ENCODE results near the gene SEZ6.
A peak's percentile ranks its signal among the peaks of the same experiment; 100 is the strongest.

The SEZ6 gene

GRCh38 chr17:28973425-28973824 lies 32.4 kb downstream of the SEZ6 start:
- Histone ChIP-seq H3K9me3 (ENCODE audit: control insufficient read depth, insufficient read depth, low read length) (no peaks in the 10 kb centered on the region), H3K27me3 (ENCODE audit: control insufficient read depth, insufficient read depth, low read length) (no peaks in the 10 kb centered on the region), H3K4me3 (ENCODE audit: low read depth, low read length) (no peak overlapping the region), H3K36me3 (ENCODE audit: control insufficient read depth, insufficient read depth, low read length) (no peaks in the 10 kb centered on the region), H3K4me1 (ENCODE audit: control insufficient read depth, insufficient read depth, low read length) (peaks cover 12% of the 10 kb centered on the region), H3K27ac (ENCODE audit: low read depth, low read length) (no peak overlapping the region), H3K9ac (ENCODE audit: low read depth, low read length) (no peak overlapping the region)

- Histone ChIP-seq H3K27me3 (ENCODE audit: control insufficient read depth, insufficient read depth, low read length) (no peaks in the 10 kb centered on the region), H3K9ac (ENCODE audit: low read depth, low read length) (no peak overlapping the region), H3K4me3 (ENCODE audit: low read depth, low read length) (no peak overlapping the region), H3K36me3 (ENCODE audit: control insufficient read depth, insufficient read depth, low read length) (no peaks in the 10 kb centered on the region), H3K4me1 (ENCODE audit: control insufficient read depth, insufficient read depth, low read length) (peaks cover 22% of the 10 kb centered on the region), H3K9me3 (ENCODE audit: control insufficient read depth, insufficient read depth, low read length) (no peaks in the 10 kb centered on the region), H3K27ac (ENCODE audit: low read depth, low read length) (no peak overlapping the region)
Measured at GRCh38 chr17:28972437-28972836, 33.4 kb downstream of the SEZ6 start.

GRCh38 chr17:28970879-28971278 lies 35.0 kb downstream of the SEZ6 start:
- peaks cover 22% of the 10 kb centered on the region for H3K4me1 ChIP-seq (ENCODE audit: control insufficient read depth, insufficient read depth, low read length)
- no peaks in the 10 kb centered on the region for H3K9me3 ChIP-seq (ENCODE audit: control insufficient read depth, insufficient read depth, low read length)
- no peak overlapping the region for H3K4me3 ChIP-seq (ENCODE audit: low read depth, low read length)
- H3K27ac ChIP-seq (ENCODE audit: low read depth, low read length): no peak overlapping the region
- H3K9ac ChIP-seq (ENCODE audit: low read depth, low read length): no peak overlapping the region
- no peaks in the 10 kb centered on the region for H3K36me3 ChIP-seq (ENCODE audit: control insufficient read depth, insufficient read depth, low read length)
- no peaks in the 10 kb centered on the region for H3K27me3 ChIP-seq (ENCODE audit: control insufficient read depth, insufficient read depth, low read length)

GRCh38 chr17:28969706-28970393 lies 36.0 kb downstream of the SEZ6 start:
- no peaks in the 10 kb centered on the region for H3K36me3 ChIP-seq (ENCODE audit: control insufficient read depth, insufficient read depth, low read length)
- peaks cover 22% of the 10 kb centered on the region for H3K4me1 ChIP-seq (ENCODE audit: control insufficient read depth, insufficient read depth, low read length)
- H3K27me3 ChIP-seq (ENCODE audit: control insufficient read depth, insufficient read depth, low read length): no peaks in the 10 kb centered on the region
- no peaks in the 10 kb centered on the region for H3K9me3 ChIP-seq (ENCODE audit: control insufficient read depth, insufficient read depth, low read length)
- H3K9ac ChIP-seq (ENCODE audit: low read depth, low read length): no peak overlapping the region
- no peak overlapping the region for H3K4me3 ChIP-seq (ENCODE audit: low read depth, low read length)
- no peak overlapping the region for H3K27ac ChIP-seq (ENCODE audit: low read depth, low read length)

GRCh38 chr17:28968914-28969295 lies 36.9 kb downstream of the SEZ6 start:
- no peak overlapping the region for H3K4me3 ChIP-seq (ENCODE audit: low read depth, low read length)
- H3K36me3 ChIP-seq (ENCODE audit: control insufficient read depth, insufficient read depth, low read length): no peaks in the 10 kb centered on the region
- no peaks in the 10 kb centered on the region for H3K9me3 ChIP-seq (ENCODE audit: control insufficient read depth, insufficient read depth, low read length)
- H3K4me1 ChIP-seq (ENCODE audit: control insufficient read depth, insufficient read depth, low read length): peaks cover 22% of the 10 kb centered on the region
- peak overlapping the region; percentile 64 for H3K27ac ChIP-seq (ENCODE audit: low read depth, low read length)
- no peaks in the 10 kb centered on the region for H3K27me3 ChIP-seq (ENCODE audit: control insufficient read depth, insufficient read depth, low read length)
- no peak overlapping the region for H3K9ac ChIP-seq (ENCODE audit: low read depth, low read length)

GRCh38 chr17:28968231-28968913 lies 37.5 kb downstream of the SEZ6 start:
- peak overlapping the region; percentile 64 for H3K27ac ChIP-seq (ENCODE audit: low read depth, low read length)
- H3K36me3 ChIP-seq (ENCODE audit: control insufficient read depth, insufficient read depth, low read length): no peaks in the 10 kb centered on the region
- peaks cover 22% of the 10 kb centered on the region for H3K4me1 ChIP-seq (ENCODE audit: control insufficient read depth, insufficient read depth, low read length)
- H3K9me3 ChIP-seq (ENCODE audit: control insufficient read depth, insufficient read depth, low read length): no peaks in the 10 kb centered on the region
- no peaks in the 10 kb centered on the region for H3K27me3 ChIP-seq (ENCODE audit: control insufficient read depth, insufficient read depth, low read length)
- H3K9ac ChIP-seq (ENCODE audit: low read depth, low read length): no peak overlapping the region
- H3K4me3 ChIP-seq (ENCODE audit: low read depth, low read length): no peak overlapping the region

GRCh38 chr17:28967221-28968135 lies 38.4 kb downstream of the SEZ6 start:
- Histone ChIP-seq H3K4me3 (ENCODE audit: low read depth, low read length) (no peak overlapping the region), H3K9ac (ENCODE audit: low read depth, low read length) (no peak overlapping the region), H3K36me3 (ENCODE audit: control insufficient read depth, insufficient read depth, low read length) (no peaks in the 10 kb centered on the region), H3K4me1 (ENCODE audit: control insufficient read depth, insufficient read depth, low read length) (peaks cover 22% of the 10 kb centered on the region), H3K9me3 (ENCODE audit: control insufficient read depth, insufficient read depth, low read length) (no peaks in the 10 kb centered on the region), H3K27ac (ENCODE audit: low read depth, low read length) (peak overlapping the region; percentile 64), H3K27me3 (ENCODE audit: control insufficient read depth, insufficient read depth, low read length) (no peaks in the 10 kb centered on the region)

DNA sequence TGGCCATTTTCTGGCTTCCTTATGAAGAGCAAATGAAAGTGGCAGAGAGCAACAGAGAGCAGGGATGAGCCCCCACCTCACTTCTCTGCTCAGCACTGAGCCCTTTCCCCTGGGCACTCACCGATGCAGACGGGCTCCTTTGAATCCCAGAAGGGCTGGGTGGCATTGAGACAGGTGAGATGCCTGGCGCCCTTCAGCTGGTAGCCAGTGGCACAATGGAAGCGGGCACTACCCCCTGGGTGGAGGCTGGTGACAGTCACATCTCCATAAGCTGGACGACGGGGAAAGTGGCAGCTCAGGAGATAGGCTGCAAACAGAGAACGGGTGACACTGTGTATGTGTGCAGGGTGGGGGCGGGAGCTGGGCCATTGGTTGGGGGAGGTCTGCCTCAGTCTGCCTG lies 42.0 kb downstream of the SEZ6 start:
- H3K9ac ChIP-seq (ENCODE audit: low read depth, low read length): no peak overlapping the region
- H3K27ac ChIP-seq (ENCODE audit: low read depth, low read length): no peak overlapping the region
- no peak overlapping the region for H3K4me3 ChIP-seq (ENCODE audit: low read depth, low read length)
- H3K4me1 ChIP-seq (ENCODE audit: control insufficient read depth, insufficient read depth, low read length): peaks cover 15% of the 10 kb centered on the region
- no peaks in the 10 kb centered on the region for H3K27me3 ChIP-seq (ENCODE audit: control insufficient read depth, insufficient read depth, low read length)
- no peaks in the 10 kb centered on the region for H3K9me3 ChIP-seq (ENCODE audit: control insufficient read depth, insufficient read depth, low read length)
- no peaks in the 10 kb centered on the region for H3K36me3 ChIP-seq (ENCODE audit: control insufficient read depth, insufficient read depth, low read length)

- peaks cover 8% of the 10 kb centered on the region for H3K4me1 ChIP-seq (ENCODE audit: control insufficient read depth, insufficient read depth, low read length)
- no peak overlapping the region for H3K9ac ChIP-seq (ENCODE audit: low read depth, low read length)
- no peaks in the 10 kb centered on the region for H3K27me3 ChIP-seq (ENCODE audit: control insufficient read depth, insufficient read depth, low read length)
- H3K4me3 ChIP-seq (ENCODE audit: low read depth, low read length): no peak overlapping the region
- H3K27ac ChIP-seq (ENCODE audit: low read depth, low read length): no peak overlapping the region
- no peaks in the 10 kb centered on the region for H3K9me3 ChIP-seq (ENCODE audit: control insufficient read depth, insufficient read depth, low read length)
- H3K36me3 ChIP-seq (ENCODE audit: control insufficient read depth, insufficient read depth, low read length): no peaks in the 10 kb centered on the region
Measured at GRCh38 chr17:28963055-28963611, 42.7 kb downstream of the SEZ6 start.

DNA sequence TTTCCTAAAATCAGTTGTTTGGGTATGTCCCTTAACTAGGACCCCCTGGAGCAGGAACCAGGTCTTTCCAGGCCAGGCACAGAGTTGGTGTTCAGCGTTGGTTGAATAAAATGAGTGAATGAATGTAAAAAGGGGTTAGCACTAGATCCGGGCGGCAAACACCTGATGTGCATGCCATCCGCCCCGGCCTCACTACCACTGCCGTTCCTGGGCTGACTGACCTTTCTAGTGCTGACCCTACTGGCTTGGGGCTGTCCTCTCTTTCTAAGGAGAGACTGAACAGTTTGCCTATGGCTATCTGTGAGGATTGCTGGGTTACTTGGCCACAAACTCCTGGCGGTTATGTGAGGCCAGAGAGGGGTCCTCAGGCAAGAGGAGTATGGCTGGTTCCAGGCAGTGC lies 44.4 kb downstream of the SEZ6 start:
- H3K27ac ChIP-seq (ENCODE audit: low read depth, low read length): no peak overlapping the region
- no peak overlapping the region for H3K9ac ChIP-seq (ENCODE audit: low read depth, low read length)
- no peaks in the 10 kb centered on the region for H3K36me3 ChIP-seq (ENCODE audit: control insufficient read depth, insufficient read depth, low read length)
- no peaks in the 10 kb centered on the region for H3K27me3 ChIP-seq (ENCODE audit: control insufficient read depth, insufficient read depth, low read length)
- H3K4me3 ChIP-seq (ENCODE audit: low read depth, low read length): no peak overlapping the region
- H3K9me3 ChIP-seq (ENCODE audit: control insufficient read depth, insufficient read depth, low read length): no peaks in the 10 kb centered on the region
- H3K4me1 ChIP-seq (ENCODE audit: control insufficient read depth, insufficient read depth, low read length): no peaks in the 10 kb centered on the region
